Ishikawa (cell line): ENCODE measurements around the gene ADAMTS4.

ENCODE experiments used
- CEBPB ChIP-seq: IDR thresholded peaks from 2 replicates; pipeline ENCODE4 v1.6.1; 2012
- CREB1 ChIP-seq: IDR thresholded peaks from 2 replicates; pipeline ENCODE4 v1.6.1; 2012; ENCODE audit warnings: low read depth
- EGR1 ChIP-seq: IDR thresholded peaks from 2 replicates; pipeline ENCODE4 v1.6.1; 2012
- EP300 ChIP-seq: IDR thresholded peaks from 2 replicates; pipeline ENCODE4 v1.6.1; 2012; ENCODE audit warnings: borderline replicate concordance
- FOXM1 ChIP-seq: IDR thresholded peaks from 2 replicates; pipeline ENCODE4 v1.6.1; 2012; ENCODE audit warnings: low read depth, borderline replicate concordance
- MAX ChIP-seq: IDR thresholded peaks from 2 replicates; pipeline ENCODE4 v1.6.1; 2012
- NFIC ChIP-seq: IDR thresholded peaks from 2 replicates; pipeline ENCODE4 v1.6.1; 2012
- RAD21 ChIP-seq: IDR thresholded peaks from 2 replicates; pipeline ENCODE4 v1.6.1; 2012; ENCODE audit warnings: low read depth
- REST ChIP-seq: IDR thresholded peaks from 2 replicates; pipeline ENCODE4 v1.6.1; 2012; ENCODE audit warnings: low read depth, mild to moderate bottlenecking
- TAF1 ChIP-seq: IDR thresholded peaks from 2 replicates; pipeline ENCODE4 v1.6.1; 2012; ENCODE audit warnings: low read depth, mild to moderate bottlenecking
- TCF12 ChIP-seq: IDR thresholded peaks from 2 replicates; pipeline ENCODE4 v1.6.1; 2012; ENCODE audit warnings: low read depth
- TEAD4 ChIP-seq: IDR thresholded peaks from 2 replicates; pipeline ENCODE4 v1.6.1; 2012
- USF1 ChIP-seq: IDR thresholded peaks from 2 replicates; pipeline ENCODE4 v1.6.1; 2012
- YY1 ChIP-seq: IDR thresholded peaks from 2 replicates; pipeline ENCODE4 v1.6.1; 2012; ENCODE audit warnings: low read depth
- ZBTB7A ChIP-seq: IDR thresholded peaks from 2 replicates; pipeline ENCODE4 v1.6.1; 2012; ENCODE audit warnings: low read depth

Gene ADAMTS4

GRCh38 chr1:161188381-161188780 is 10.5 kb downstream of the ADAMTS4 start:
- TF ChIP-seq TCF12 (no peak), EP300 (no peak), TAF1 (no peak), MAX (no peak), FOXM1 (no peak), ZBTB7A (no peak), EGR1 (no peak), CEBPB (no peak), RAD21 (no peak), REST (no peak), YY1 (no peak), NFIC (no peak)

GRCh38 chr1:161187311-161187710 is 11.5 kb downstream of the ADAMTS4 start:
- no peak for TF ChIP-seq RAD21
- TF ChIP-seq FOXM1, result no peak
- no peak for TF ChIP-seq REST
- no peak for TF ChIP-seq YY1
- TF ChIP-seq EGR1, result no peak
- no peak for TF ChIP-seq EP300
- no peak for TF ChIP-seq TAF1
- no peak for TF ChIP-seq TCF12
- TF ChIP-seq ZBTB7A, result no peak
- TF ChIP-seq USF1, result no peak
- no peak for TF ChIP-seq NFIC
- no peak for TF ChIP-seq MAX
- no peak for TF ChIP-seq TEAD4
- TF ChIP-seq CEBPB, result no peak
- TF ChIP-seq CREB1, result no peak

- TF ChIP-seq RAD21 (no peak), TAF1 (no peak), FOXM1 (no peak), MAX (no peak), YY1 (no peak), USF1 (no peak), CREB1 (no peak), TEAD4 (no peak), EGR1 (no peak), EP300 (no peak), CEBPB (no peak), REST (no peak), NFIC (no peak), ZBTB7A (no peak), TCF12 (no peak)
Observed at GRCh38 chr1:161185732-161186311, 13.0 kb downstream of the ADAMTS4 start.

DNA sequence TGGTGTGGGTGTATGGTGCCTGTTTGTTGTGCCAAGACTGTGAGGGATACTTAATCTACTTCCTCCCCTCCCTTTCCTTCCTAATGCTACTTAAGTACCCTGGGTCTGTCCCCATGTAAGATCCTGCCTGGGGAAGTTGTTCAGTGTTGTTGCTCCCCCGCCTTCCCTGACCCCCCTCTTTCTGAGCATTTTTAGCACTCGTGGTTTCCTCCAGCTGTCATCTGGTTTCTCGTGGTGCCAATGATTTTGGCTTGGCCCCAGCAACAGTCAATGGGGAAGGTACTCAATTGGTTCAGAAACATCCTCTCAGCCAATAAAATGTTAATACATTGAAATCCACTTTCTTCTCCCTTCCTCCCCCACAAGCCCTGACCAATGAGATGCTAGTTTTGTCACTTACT is 13.6 kb downstream of the ADAMTS4 start:
- TF ChIP-seq EP300 (no peak), EGR1 (no peak), TAF1 (no peak), REST (no peak), MAX (no peak), CEBPB (no peak)
